Measurements from ENCODE around the gene WDR45B.
"Not testable (repeated sequence)": the region's sequence is repeated elsewhere in the genome, so short reads cannot be mapped to it uniquely, and the experiment has no call there.

WDR45B gene

DNA sequence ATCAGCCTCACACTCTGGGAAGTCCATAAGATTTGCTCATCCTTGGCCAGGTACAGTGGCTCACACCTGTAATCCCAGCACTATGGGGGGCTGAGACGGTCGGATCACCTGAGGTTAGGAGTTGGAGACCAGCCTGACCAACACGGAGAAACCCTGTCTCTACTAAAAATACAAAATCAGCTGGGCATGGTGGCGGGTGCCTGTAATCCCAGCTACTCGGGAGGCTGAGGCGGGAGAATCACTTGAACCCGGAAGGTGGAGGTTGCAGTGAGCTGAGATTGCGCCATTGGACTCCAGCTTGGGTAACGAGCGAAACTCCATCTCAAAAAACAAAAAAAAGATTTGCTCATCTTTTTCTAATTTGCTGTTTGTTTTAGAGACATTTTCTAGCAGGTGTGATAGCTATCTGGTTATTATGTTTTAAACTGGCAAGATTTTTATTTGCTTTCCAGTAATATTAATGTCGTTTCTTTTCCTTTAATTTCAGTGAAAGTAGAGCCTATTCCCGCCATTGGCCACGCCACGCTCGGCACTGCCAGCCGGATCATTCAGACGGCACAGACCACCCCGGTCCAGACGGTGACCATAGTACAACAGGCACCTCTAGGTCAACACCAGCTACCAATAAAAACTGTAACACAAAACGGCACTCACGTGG is 61.5 kb downstream of the WDR45B start:
- DNase-seq (ENCODE audit: low read depth in 1 of 2, low spot score in 1 of 2), result no peak

DNA sequence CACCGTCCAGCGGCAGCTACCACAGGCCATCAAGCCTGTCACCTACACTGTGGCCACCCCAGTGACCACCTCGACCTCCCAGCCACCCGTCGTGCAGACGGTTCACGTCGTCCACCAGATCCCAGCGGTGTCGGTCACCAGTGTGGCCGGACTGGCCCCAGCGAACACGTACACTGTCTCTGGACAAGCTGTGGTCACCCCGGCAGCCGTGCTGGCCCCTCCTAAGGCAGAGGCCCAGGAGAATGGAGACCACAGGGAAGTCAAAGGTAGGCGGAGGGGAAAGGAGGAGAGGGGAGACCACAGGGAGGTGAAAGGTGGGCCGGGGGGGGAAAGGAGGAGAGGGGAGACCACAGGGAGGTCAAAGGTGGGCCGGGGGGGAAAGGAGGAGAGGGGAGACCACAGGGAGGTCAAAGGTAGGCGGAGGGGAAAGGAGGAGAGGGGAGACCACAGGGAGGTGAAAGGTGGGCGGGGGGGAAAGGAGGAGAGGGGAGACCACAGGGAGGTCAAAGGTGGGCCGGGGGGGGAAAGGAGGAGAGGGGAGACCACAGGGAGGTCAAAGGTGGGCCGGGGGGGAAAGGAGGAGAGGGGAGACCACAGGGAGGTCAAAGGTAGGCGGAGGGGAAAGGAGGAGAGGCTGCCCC is 62.2 kb downstream of the WDR45B start:
- DNase-seq (ENCODE audit: low read depth in 1 of 2, low spot score in 1 of 2), result not testable (repeated sequence)

DNA sequence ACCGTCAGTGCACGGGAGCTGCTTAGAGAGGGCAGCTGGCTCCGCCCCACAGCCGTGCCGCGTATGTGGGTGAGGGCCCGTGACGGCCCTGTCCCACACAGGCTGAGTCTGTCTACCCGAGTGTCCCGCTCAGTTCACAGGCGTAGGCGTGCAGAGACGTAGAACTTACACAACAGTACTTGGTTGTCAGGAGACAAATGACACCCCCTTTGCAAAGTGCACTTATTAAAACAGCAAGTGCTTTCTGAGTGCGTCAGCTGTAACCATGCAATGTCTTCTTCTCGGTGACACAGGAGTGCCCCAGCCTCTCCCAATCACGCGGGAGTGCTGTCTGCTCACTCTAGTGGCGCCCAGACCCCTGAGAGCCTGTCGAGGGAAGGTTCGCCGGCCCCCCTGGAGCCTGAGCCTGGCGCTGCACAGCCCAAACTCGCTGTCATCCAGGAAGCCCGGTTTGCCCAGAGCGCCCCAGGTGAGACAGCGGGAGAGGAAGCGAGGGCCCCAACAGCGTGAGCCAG is 64.5 kb downstream of the WDR45B start:
- DNase-seq (ENCODE audit: low read depth in 1 of 2, low spot score in 1 of 2), result no peak

DNA sequence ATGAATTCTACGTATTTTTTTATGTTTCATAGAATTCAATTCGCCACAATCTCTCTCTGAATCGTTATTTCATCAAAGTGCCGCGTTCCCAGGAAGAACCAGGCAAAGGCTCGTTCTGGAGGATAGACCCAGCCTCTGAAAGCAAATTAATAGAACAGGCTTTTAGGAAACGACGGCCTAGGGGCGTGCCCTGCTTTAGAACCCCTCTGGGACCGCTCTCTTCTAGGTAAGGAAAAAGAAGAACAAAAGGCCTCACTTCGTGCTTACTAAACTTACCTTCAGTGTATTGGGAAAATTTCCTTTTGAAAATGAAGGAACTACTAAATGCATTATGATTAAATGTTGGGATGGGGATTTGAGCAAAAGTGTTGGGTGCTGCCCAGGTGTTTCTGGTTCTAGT is 65.5 kb downstream of the WDR45B start:
- DNase-seq (ENCODE audit: low read depth in 1 of 2, low spot score in 1 of 2), result no peak

DNA sequence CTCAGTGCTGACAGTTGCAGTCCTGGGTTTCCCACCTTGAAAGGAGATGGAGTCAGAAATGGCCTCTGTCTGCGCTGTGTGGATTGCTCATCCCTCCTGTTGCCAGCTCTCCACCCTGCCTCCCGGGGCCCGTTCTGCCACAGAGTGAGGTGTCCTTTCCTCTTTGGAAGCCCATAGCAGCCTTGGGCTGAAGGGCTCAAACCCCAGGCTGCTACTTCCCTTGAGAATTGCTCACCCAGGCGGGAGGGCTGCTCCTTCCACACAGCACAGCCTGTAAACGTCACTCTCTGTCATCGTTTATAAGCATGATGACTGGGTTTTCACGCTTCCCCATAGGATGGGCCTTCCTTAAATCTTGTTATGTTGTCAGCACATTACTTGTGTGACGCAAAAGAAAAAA is 66.0 kb downstream of the WDR45B start:
- DNase-seq (ENCODE audit: low read depth in 1 of 2, low spot score in 1 of 2), result no peak

DNA sequence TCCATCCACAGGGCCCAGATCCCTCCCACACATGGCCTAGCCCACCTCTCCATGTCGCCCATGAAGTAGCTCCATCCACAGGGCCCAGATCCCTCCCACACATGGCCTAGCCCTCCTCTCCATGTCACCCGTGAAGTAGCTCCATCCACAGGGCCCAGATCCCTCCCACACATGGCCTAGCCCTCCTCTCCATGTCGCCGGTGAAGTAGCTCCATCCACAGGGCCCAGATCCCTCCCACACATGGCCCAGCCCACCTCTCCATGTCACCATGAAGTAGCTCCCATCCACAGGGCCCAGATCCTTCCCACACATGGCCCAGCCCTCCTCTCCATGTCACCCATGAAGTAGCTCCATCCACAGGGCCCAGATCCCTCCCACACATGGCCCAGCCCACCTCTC is 68.3 kb downstream of the WDR45B start:
- not testable (repeated sequence) for DNase-seq (ENCODE audit: low read depth in 1 of 2, low spot score in 1 of 2)

DNA sequence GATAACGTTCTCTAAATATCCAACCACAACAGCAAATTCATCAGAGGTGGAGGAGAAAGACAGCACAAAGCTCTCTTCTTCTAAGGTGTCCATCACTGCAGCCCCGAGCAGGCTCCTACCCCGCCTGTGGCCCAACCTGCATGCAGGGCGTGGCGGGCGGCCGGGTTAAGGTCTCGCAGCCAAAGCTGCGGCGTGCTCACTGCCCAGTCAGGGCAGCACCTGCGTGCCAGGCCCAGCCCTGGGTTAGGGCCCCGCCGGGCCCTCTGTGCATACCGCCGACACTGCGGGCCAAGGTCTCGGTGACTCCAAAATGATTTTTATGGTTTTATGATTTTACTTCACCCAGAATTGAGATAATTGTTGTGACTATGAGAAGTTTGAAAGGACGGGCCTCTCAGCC is 70.9 kb downstream of the WDR45B start:
- no peak for DNase-seq (ENCODE audit: low read depth in 1 of 2, low spot score in 1 of 2)

DNA sequence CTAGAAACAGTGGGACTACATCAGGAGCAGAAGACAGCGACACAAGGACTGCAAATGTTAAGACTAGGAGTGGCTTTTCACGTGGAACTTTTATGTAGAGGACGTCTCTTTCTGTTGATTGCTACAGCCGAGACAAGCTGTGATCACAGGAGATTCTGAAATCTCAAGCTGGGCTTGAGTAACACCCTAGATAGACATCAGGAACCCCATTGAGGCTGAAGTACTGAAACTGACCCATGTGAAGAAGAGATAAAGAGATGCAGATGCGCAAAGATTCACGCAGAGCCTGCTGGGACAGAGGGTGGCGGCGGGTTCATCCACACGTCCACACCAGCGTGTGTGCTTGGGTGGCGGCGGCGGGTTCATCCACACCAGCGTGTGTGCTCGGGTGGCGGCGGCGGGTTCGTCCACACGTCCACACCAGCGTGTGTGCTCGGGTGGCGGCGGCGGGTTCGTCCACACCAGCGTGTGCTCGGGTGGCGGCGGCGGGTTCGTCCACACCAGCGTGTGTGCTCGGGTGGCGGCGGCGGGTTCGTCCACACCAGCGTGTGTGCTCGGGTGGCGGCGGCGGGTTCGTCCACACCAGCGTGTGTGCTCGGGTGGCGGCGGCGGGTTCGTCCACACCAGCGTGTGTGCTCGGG is 72.5 kb downstream of the WDR45B start:
- DNase-seq (ENCODE audit: low read depth in 1 of 2, low spot score in 1 of 2), result not testable (repeated sequence)

DNA sequence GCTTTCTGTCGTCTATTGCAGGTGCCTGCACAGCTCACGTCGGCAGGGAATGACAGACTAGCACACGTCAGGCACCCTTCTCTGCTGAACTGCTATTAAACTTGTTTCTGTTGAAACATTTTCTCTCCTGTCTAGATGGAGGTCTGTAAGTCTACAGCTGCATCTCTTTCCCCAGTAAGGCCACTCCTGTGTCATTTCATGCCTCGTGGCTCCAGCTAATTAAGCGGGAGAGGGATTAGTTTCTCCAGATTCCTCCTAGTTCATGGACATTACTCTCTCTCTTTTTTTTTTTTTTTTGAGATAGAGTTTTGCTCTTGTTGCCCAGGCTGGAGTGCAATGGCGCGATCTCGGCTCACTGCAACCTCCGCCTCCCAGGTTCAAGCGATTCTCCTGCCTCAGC is 74.2 kb downstream of the WDR45B start:
- no peak for DNase-seq (ENCODE audit: low read depth in 1 of 2, low spot score in 1 of 2)

DNA sequence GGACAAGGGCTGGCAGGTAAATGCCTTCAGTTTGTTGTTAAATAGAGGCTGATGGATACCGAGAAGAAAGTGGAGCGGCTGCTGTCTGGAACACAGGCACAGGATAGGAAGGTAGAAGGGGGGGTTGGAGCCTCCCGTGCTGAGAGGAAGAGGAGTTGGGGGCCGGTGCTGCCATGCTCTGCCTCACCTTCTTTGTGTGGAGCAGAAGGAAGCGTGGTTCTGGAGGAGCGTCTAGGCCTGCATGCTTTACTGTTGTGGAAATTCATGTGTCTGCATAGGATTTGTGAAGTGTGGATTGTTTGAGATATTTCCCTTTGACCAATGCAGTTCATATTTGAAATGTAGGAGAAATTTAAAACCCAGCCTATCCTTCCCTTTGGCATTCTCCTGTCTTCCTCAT is 76.4 kb downstream of the WDR45B start:
- DNase-seq (ENCODE audit: low read depth in 1 of 2, low spot score in 1 of 2), result no peak

DNA sequence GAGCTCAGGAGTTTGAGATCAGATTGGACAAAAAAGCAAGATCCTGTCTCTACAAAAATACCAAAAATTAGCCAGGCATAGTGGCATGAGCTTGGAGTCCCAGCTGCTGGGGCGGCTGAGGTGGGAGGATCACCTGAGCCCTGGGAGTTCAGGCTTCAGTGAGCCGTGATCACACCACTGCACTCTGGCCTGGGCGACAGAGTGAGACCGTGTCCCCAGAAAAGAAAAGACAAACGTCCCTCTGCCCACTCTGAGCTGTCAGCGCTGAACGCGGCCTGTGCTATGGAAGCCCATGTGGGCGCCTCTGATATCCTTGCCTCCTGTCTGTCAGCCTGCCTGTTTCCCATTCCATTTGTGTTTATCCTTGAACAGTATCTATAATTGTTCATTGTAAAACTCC is 78.0 kb downstream of the WDR45B start:
- no peak for DNase-seq (ENCODE audit: low read depth in 1 of 2, low spot score in 1 of 2)

DNA sequence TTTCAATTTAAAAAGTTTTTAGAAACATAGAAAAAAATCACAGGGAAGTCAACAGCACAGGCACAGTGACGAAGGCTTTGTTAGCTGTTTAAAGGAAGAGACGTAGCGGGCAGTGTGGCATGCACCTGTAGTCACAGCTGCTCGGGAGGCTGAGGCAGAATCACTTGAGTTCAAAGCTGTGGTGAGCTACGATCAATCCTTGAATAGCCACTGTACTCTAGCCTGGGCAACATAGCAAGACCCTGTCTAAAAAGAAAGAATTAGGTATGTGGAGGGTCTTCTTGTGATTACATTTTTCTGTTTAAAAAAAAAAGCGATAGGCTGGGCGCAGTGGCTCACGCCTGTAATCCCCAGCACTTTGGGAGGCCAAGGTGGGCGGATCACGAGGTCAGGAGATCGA is 78.6 kb downstream of the WDR45B start:
- DNase-seq (ENCODE audit: low read depth in 1 of 2, low spot score in 1 of 2), result no peak

DNA sequence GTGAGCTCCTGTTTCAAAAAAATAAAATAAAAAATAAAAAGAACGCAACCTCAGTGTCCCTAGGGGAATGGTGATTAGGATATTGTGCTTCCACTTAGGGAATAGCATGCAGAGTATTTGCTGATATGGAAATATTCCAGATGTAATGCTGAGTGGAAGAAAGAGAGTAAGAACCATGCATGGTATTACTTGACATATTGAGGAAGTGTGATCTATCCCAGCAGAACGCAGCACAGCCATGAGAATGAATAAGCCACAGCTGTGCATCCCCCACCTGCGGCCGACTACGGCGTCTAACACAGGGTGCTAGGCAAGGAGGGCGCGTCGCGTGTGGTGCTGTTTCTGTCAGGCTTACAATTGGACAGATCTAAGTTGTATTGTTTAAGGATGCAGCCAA is 79.2 kb downstream of the WDR45B start:
- DNase-seq (ENCODE audit: low read depth in 1 of 2, low spot score in 1 of 2), result no peak

DNA sequence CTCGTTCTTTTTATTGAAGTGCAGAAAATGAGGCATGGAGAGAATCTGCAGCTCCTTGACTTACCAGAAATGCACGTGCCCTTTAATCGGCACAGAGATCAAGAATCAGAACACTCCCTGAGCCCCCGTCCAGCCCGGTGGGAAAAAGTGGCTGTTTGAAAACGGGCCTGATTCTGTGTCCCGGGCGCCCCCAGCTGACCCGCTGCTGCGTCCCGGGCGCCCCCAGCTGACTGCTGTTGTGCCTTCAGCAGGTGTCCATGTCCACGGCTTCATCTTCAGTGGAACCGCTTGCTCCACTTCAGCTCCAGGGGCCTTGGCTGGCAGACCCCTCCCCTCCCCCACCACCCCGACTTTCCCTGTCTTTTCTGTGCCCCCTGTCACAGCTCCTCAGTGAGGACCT is 81.0 kb downstream of the WDR45B start:
- DNase-seq (ENCODE audit: low read depth in 1 of 2, low spot score in 1 of 2), result no peak

DNA sequence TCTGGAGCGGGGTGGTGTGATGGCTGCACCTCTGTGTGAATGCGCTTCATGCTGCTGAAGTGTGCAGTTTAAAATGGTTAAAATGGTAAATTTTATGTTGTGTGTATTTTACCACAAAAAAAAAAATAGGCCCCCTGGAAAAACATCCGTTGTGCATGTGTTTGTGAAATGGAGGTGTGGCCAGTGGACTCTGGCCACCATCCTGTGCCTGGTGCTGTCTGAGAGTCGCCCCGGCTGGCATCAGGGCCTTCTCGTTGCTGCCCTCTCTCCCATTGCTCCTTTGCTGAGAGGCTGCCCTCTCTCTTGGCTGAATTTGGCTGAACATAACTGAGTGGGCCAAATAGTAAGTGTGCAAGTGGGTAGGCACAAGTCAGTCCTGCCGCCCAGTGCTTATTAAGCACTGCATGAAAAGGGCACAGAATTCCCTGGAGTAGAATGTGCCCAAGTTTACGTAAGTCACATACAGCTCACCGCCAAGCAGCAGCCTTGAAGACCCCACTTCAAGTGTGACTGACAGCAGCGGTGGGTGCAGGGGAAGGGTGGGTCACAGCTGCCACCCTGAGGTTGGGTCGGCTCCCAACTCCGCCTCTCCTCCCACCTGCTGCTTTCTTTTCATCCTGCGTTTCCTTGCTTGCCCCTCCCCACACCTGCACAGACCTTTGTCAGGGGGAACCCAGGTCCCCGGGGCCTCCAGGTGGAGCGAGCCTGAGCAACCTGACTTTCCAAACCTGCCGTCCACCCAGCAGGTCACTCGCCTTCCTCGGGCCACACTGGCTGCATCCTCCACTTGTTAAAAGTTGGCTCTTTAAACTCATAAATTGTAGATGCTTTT is 81.9 kb downstream of the WDR45B start:
- DNase-seq (ENCODE audit: low read depth in 1 of 2, low spot score in 1 of 2), result no peak

DNA sequence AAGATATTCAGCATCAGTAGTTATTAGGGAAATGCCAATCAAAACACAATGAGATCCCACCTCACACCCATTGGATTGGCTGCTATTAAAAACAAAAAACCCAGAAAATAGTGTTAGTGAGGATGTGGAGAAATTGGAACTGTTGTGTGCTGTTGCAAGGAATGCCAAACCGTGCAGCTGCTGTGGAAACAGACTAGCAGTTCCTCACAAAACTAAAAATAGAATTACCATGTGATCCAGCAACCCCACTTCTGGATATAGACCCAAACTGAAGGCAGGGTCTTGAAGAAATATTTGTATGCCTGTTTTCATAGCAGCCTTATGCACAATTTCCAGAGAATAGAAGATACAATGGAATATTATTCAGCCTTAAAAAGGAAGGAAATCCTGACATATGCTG is 82.7 kb downstream of the WDR45B start:
- DNase-seq (ENCODE audit: low read depth in 1 of 2, low spot score in 1 of 2), result no peak

Data from stimulated activated CD4-positive, alpha-beta T cell treated with anti-CD3 and anti-CD28 coated beads, Interleukin-15, amount 100 ng/mL, for 1 hour (primary cell).